K562 (cell line): ENCODE results near the gene ZNF337. TPM values are rescaled to one million over a fixed set of nuclear protein-coding genes. Genes with fewer than 3 reads are reported as not detected.

Source experiments
- E2F6 ChIP-seq, 2 experiments: IDR thresholded peaks; 2 replicates each; pipeline ENCODE4 v1.6.1; 2011; ENCODE audit warnings: borderline replicate concordance in 1 of 2, control low read depth in 1 of 2, low read depth in 1 of 2, low read length in 1 of 2, mild to moderate bottlenecking in 1 of 2, mixed read lengths in 1 of 2, moderate library complexity in 1 of 2; ENCODE audit not compliant: insufficient read depth in 1 of 2, insufficient read length in 1 of 2, poor library complexity in 1 of 2, severe bottlenecking in 1 of 2; ENCODE audit errors: extremely low read depth in 1 of 2
- POLR2A ChIP-seq: fragments of 450-650 bp; conservative IDR thresholded peaks from 2 replicates; pipeline ENCODE4 v1.6.1; 2016
- RERE ChIP-seq: sonication (generic); formaldehyde crosslinking; IDR thresholded peaks from 2 replicates; pipeline ENCODE4 v1.8.0; 2023; ENCODE audit warnings: missing genetic modification reagents, mild to moderate bottlenecking, borderline replicate concordance
- ZBTB7A ChIP-seq: IDR thresholded peaks from 2 replicates; pipeline ENCODE4 v1.6.1; 2011; ENCODE audit warnings: low read depth, mild to moderate bottlenecking, low read length, moderate library complexity, borderline replicate concordance; ENCODE audit not compliant: control insufficient read depth
- polyA plus RNA-seq, 8 experiments: library from polyadenylated mRNA; depleted of rRNA in 4 of 8; stranded (reverse) in 5 of 8; unstranded in 3 of 8; fragments of >200 nt; fragmentation: Nextera tagmentation in 2 of 8; fragmentation: Illumina TruSeq in 1 of 8; extraction: Ambion mirVana in 2 of 8; extraction: Trizol in 1 of 8; gene quantifications; 2 replicates each; pipeline versions ENCODE4 v1.2.1 to v1.2.3, GENCODE V29; 2011 to 2014; ENCODE audit warnings: inconsistent platforms in 1 of 8, missing spikeins in 1 of 8
- total RNA-seq, 7 experiments: library from RNA; depleted of rRNA in 6 of 7; stranded (reverse); fragments of >200 nt in 6 of 7; fragmentation: Illumina TruSeq in 2 of 7; extraction: Trizol in 2 of 7; gene quantifications; 2 replicates each; pipeline versions ENCODE4 v1.2.1 to v1.2.3, GENCODE V29; 2011 to 2021; ENCODE audit warnings: low replicate concordance in 1 of 7
- TF ChIP-seq, protein P1 (sequence below): fragments of 200-600 bp; sonication (generic); IDR thresholded peaks from one replicate; pipeline ENCODE4 v1.6.1; 2012; ENCODE audit warnings: mild to moderate bottlenecking, low read depth, low read length, inconsistent platforms

Gene ZNF337
- total and polyA plus RNA-seq, 9 of the 15 experiments (the other 6 are each of a cell fraction or from before 2014, with no cell fraction given) = 0.25 to 5.6 (median 3.5) TPM

- TF ChIP-seq E2F6 (IDR thresholded peaks at IDR 0.05; ENCODE audit: borderline replicate concordance in 1 of 2, extremely low read depth in 1 of 2, insufficient read depth in 1 of 2, insufficient read length in 1 of 2, low read depth in 1 of 2, low read length in 1 of 2, poor library complexity in 1 of 2, severe bottlenecking in 1 of 2) = no peak
- no peak for TF ChIP-seq POLR2A
- no peak for TF ChIP-seq ZBTB7A
- TF ChIP-seq RERE (CRISPR knock-in tag) = no peak
- TF ChIP-seq, protein P1, sequence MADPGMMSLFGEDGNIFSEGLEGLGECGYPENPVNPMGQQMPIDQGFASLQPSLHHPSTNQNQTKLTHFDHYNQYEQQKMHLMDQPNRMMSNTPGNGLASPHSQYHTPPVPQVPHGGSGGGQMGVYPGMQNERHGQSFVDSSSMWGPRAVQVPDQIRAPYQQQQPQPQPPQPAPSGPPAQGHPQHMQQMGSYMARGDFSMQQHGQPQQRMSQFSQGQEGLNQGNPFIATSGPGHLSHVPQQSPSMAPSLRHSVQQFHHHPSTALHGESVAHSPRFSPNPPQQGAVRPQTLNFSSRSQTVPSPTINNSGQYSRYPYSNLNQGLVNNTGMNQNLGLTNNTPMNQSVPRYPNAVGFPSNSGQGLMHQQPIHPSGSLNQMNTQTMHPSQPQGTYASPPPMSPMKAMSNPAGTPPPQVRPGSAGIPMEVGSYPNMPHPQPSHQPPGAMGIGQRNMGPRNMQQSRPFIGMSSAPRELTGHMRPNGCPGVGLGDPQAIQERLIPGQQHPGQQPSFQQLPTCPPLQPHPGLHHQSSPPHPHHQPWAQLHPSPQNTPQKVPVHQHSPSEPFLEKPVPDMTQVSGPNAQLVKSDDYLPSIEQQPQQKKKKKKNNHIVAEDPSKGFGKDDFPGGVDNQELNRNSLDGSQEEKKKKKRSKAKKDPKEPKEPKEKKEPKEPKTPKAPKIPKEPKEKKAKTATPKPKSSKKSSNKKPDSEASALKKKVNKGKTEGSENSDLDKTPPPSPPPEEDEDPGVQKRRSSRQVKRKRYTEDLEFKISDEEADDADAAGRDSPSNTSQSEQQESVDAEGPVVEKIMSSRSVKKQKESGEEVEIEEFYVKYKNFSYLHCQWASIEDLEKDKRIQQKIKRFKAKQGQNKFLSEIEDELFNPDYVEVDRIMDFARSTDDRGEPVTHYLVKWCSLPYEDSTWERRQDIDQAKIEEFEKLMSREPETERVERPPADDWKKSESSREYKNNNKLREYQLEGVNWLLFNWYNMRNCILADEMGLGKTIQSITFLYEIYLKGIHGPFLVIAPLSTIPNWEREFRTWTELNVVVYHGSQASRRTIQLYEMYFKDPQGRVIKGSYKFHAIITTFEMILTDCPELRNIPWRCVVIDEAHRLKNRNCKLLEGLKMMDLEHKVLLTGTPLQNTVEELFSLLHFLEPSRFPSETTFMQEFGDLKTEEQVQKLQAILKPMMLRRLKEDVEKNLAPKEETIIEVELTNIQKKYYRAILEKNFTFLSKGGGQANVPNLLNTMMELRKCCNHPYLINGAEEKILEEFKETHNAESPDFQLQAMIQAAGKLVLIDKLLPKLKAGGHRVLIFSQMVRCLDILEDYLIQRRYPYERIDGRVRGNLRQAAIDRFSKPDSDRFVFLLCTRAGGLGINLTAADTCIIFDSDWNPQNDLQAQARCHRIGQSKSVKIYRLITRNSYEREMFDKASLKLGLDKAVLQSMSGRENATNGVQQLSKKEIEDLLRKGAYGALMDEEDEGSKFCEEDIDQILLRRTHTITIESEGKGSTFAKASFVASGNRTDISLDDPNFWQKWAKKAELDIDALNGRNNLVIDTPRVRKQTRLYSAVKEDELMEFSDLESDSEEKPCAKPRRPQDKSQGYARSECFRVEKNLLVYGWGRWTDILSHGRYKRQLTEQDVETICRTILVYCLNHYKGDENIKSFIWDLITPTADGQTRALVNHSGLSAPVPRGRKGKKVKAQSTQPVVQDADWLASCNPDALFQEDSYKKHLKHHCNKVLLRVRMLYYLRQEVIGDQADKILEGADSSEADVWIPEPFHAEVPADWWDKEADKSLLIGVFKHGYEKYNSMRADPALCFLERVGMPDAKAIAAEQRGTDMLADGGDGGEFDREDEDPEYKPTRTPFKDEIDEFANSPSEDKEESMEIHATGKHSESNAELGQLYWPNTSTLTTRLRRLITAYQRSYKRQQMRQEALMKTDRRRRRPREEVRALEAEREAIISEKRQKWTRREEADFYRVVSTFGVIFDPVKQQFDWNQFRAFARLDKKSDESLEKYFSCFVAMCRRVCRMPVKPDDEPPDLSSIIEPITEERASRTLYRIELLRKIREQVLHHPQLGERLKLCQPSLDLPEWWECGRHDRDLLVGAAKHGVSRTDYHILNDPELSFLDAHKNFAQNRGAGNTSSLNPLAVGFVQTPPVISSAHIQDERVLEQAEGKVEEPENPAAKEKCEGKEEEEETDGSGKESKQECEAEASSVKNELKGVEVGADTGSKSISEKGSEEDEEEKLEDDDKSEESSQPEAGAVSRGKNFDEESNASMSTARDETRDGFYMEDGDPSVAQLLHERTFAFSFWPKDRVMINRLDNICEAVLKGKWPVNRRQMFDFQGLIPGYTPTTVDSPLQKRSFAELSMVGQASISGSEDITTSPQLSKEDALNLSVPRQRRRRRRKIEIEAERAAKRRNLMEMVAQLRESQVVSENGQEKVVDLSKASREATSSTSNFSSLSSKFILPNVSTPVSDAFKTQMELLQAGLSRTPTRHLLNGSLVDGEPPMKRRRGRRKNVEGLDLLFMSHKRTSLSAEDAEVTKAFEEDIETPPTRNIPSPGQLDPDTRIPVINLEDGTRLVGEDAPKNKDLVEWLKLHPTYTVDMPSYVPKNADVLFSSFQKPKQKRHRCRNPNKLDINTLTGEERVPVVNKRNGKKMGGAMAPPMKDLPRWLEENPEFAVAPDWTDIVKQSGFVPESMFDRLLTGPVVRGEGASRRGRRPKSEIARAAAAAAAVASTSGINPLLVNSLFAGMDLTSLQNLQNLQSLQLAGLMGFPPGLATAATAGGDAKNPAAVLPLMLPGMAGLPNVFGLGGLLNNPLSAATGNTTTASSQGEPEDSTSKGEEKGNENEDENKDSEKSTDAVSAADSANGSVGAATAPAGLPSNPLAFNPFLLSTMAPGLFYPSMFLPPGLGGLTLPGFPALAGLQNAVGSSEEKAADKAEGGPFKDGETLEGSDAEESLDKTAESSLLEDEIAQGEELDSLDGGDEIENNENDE = no peak
These were observed 11.2 kb downstream of the ZNF337 start (continued) for GRCh38 chr20:25685276-25686080.
